DMS153 treated with DMSO at 0.1 percent for 48 hours (cell line): ENCODE data around the gene HNRNPUL2.
A peak's percentile ranks its signal among the peaks of the same experiment; 100 is the strongest.

Source experiments
- DNase-seq: peaks from one replicate; lab custom pipeline; 2025; ENCODE audit not compliant: unreplicated experiment; lab: John Stamatoyannopoulos, UW

HNRNPUL2 gene

DNA sequence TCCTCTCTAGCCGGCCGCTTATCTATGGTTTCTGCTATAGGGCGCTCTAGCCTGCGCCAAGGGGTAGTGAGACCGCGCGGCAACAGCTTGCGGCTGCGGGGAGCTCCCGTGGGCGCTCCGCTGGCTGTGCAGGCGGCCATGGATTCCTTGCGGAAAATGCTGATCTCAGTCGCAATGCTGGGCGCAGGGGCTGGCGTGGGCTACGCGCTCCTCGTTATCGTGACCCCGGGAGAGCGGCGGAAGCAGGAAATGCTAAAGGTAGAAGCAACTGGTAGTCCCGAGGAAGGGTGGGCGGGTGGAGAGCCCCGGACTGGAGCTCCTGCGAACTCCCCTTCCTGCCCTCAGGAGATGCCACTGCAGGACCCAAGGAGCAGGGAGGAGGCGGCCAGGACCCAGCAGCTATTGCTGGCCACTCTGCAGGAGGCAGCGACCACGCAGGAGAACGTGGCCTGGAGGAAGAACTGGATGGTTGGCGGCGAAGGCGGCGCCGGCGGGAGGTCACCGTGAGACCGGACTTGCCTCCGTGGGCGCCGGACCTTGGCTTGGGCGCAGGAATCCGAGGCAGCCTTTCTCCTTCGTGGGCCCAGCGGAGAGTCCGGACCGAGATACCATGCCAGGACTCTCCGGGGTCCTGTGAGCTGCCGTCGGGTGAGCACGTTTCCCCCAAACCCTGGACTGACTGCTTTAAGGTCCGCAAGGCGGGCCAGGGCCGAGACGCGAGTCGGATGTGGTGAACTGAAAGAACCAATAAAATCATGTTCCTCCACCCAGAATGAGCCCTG is 55.5 kb downstream of the HNRNPUL2 start, which contains the start of the genes LBHD1 and UQCC3:
Gene LBHD1 (minus strand): TSS at position 660 of the 782 bp plus-strand sequence. CDS start 2,236 bp downstream, outside the sequence.
Gene UQCC3 (plus strand): TSS at position 66 of the 782 bp plus-strand sequence. CDS start 73 bp downstream, at position 139.
- peak; percentile 66 for DNase-seq

DNA sequence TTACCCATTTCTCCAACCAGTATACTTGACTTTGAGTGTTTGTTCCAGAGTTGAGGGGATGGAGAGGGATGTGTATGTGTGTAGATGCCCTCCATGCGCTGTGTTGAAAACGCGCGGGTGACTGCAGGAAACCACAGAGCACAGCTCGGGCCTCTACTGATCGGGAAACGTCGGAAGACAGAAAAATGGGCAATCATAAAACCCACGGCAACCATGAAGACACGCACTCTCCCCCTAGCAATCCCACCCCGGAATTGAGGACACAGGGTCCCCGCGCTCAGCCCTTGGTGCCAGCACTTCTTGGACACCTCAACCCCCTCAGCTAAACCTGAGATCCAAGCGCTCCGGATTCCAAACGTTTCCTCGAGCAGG is 56.0 kb downstream of the HNRNPUL2 start:
- DNase-seq = no peak

DNA sequence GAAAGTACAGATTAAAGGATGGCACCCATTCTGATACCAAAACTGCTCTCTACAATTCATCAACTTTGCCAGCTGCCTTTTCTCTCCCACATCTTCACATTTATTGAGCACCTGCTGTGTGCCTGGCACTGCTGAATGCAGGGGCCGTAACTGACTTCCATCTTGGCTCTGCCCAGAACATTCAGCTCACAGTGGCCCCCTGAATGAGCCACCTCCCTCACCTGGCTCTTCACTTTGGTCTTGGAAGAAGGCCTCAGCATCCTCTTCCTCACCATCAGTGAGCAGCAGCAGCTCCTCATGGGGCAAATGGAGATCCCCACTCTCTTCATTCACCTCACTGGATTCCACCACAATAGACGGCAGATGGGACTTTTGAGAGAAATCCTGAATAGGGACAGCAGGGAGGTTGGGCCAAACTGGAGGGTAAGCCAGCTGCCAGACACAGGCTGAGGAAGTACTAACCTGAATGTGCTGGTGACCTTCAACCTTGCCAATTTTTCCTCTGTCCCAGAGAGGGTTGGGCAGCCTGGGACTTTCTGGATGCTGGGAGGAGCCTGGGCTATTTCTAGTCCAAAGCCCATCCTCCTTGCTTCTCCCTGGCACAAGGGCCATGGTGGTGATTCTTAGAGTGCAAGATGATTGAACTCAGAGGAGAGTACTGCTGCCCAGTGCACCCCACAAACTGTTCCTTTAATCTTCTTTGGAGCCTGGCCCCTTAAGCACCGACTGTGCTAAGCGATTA is 57.7 kb downstream of the HNRNPUL2 start:
- no peak for DNase-seq

DNA sequence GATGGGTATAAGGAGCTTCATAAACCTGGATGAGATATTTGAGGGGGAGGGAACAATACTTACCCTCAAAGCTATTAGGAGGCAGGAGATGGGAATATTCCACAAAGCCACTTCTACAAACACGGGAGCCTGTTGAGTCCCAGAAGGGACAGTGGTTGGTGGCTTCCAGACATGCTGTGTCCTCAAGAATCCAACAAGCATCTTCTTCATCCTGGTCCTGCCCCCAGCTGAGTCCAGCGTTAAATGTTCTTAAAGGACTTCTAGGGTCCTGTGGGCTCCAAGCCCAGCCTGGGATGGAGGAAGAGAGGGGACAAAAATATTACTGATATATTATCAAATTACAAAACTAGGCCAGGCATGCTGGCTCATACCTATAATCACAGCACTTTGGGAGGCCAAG is 59.8 kb downstream of the HNRNPUL2 start:
- DNase-seq = no peak

DNA sequence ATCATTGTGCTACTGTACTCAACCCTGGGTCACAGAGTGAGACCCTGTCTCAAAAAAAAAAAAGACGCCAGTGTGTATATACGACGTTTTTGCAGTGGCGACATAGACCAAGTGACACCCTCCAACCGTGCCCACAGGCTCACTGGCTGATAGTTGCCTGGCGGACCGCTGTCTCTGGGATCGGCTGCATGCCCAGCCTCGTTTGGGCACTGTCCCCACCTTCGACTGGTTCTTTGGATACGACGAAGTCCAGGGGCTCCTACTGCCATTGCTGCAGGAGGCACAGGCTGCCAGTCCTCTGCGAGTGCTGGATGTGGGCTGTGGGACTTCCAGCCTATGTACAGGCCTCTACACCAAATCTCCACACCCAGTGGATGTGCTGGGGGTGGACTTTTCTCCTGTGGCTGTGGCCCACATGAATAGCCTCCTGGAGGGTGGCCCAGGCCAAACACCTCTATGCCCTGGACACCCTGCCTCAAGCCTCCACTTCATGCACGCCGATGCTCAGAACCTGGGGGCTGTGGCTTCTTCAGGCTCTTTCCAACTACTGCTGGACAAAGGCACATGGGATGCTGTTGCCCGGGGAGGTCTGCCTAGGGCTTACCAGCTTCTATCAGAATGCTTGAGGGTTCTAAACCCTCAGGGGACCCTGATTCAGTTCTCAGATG is 60.9 kb downstream of the HNRNPUL2 start:
- DNase-seq = no peak

DNA sequence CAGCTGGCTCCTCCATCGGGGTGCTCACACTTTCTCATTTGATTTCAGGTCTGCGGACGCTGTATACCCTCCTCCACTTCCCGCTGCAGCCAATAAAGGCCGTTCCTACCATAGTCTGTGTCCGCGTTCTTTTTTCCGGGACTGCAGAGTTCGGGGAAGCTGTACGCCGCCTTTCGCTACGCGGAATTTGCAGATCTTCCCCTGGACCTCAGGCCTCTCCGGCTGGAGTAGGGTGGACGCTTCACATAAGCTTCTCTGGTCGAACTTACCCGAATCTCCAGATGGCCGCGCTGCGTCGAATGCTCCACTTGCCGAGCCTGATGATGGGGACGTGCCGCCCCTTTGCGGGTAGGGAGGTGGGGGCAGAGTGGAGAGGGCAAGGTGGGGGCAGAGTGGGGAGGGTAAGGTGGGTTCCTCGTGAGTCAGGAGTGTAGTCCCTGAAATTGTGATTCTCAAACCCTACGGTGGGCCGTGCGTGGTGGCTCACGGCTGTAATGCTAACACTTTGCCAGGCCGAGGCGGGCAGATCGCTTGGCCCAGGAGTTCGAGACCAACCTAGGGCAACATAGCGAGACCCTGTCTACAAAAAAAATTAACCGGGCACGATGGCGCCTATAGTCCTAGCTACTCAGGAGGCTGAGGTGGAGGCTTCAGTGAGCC is 61.5 kb downstream of the HNRNPUL2 start:
- DNase-seq = no peak

DNA sequence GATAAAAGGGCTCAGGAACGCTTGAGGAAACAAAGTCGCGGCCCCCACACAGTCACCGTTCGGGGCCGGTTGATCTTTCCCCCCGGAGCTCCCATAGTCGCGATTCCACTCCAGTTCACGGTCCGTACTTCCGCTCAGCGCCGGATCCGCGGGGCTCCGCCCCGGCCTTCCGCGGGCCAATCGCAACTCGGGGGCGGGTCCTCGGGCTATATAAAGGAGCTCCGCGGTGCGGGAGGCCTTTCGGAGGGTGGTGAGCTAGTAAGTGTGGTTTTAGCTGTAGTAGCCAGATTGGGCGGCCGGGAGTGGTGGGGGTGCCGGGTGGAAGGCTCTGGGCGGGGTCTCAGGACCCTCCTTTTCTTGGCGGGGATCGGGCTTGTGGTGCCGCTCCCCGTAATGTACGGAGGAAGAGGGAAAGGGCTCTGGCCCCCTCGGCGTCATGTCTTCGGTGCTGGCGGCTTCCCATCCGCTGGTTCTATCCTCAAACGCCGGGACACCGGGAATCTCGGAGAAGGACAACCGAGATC is 62.1 kb downstream of the HNRNPUL2 start, which contains the start of the genes C11orf98 and CSKMT:
Gene C11orf98 (minus strand): TSS at position 136 of the 524 bp plus-strand sequence. CDS start 41 bp downstream, at position 95.
Gene CSKMT (plus strand): TSS at position 238 of the 524 bp plus-strand sequence. CDS start 568 bp downstream, outside the sequence.
- DNase-seq = peak; percentile 92

DNA sequence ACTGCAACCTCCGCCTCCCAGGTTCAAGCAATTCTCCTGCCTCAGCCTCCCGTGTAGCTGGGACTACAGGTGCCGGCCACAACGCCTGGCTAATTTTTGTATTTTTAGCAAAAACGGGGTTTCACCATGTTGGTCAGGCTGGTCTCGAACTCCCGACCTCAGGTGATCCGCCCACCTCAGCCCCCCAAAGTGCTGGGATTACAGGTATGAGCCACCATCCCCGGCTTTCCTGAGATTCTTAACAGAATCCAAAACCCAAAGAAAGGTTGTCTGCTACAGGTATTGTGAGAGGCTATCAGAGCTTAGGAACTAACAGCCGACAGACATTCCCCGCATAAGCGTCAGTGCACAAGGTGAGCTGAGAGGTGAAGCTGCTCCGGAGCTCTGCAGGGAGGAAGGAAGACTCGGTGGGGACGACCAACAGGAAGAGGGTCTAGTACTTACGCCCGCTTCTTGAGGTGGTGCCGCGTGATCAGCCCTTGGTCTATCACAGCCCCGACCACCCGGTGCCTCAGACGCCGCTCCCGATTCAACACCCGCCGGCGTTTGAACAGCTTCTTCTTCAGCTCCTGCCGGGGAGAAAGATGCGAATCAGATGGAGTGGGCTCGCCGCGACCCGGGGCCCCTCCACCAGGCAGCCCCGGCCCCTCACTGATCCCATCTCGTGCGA is 62.7 kb downstream of the HNRNPUL2 start:
- DNase-seq = peak; percentile 58
